ENCODE measurements around the gene JAKMIP2. TPM values are rescaled to one million over a fixed set of nuclear protein-coding genes. Genes with fewer than 3 reads are reported as not detected.

The JAKMIP2 gene
- total RNA-seq, 4 donors from 2014 or later, result 0.20 TPM; not detected in 3

DNA sequence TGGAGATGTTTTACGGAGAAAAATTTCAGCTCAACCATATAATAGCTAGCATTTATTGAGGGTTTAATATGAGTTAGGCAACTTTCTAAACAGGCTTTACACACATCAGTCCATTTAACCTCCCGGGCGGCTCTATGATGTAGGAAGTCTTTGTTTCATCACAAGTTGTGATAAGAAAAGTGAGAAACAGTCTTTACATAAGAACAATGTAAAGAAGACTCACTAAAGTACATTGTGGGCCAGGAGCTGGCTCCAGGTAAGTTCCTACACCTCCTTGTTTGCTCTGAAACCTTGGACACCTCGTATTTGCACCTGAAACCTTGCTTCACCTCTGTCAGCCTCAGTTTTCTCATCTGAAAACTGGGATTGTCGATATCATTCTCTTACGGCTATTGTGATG is 116.1 kb downstream of the JAKMIP2 start:
- ATAC-seq, result no peak
- TF ChIP-seq CTCF (IDR thresholded peaks at IDR 0.05 in 4 of 5, conservative IDR thresholded peaks at IDR 0.05 in 1 of 5) (no peak), POLR2A (IDR thresholded peaks at IDR 0.05) (no peak)
- in situ Hi-C loops (cut with MboI; ENCODE audit: low sequenced_read_pairs in 4 of 4) (no loop called here), intact Hi-C loops (cut with DNase I; ENCODE audit: low total_unique reads) (no loop called here)
- Histone ChIP-seq H3K36me3 (no peaks in the 10 kb centered on the region), H3K4me1 (no peaks in the 10 kb centered on the region), H3K27ac (no peak overlapping the region), H3K9me3 (no peaks in the 10 kb centered on the region), H3K4me3 (no peak overlapping the region), H3K27me3 (no peaks in the 10 kb centered on the region)
- DNase-seq, result no peak

GRCh38 chr5:147661541-147661940 is 121.0 kb downstream of the JAKMIP2 start:
- Histone ChIP-seq H3K4me1 (no peaks in the 10 kb centered on the region), H3K27me3 (no peaks in the 10 kb centered on the region), H3K9me3 (no peaks in the 10 kb centered on the region), H3K27ac (no peak overlapping the region), H3K4me3 (no peak overlapping the region), H3K36me3 (no peaks in the 10 kb centered on the region)
- in situ Hi-C loops (cut with MboI; ENCODE audit: low sequenced_read_pairs in 4 of 4), result no loop called here
- ATAC-seq, result no peak
- no peak for DNase-seq
- no peak for TF ChIP-seq POLR2A (IDR thresholded peaks at IDR 0.05)
- no peak for TF ChIP-seq CTCF (IDR thresholded peaks at IDR 0.05 in 4 of 5, conservative IDR thresholded peaks at IDR 0.05 in 1 of 5)
- intact Hi-C loops (cut with DNase I; ENCODE audit: low total_unique reads), result no loop called here

DNA sequence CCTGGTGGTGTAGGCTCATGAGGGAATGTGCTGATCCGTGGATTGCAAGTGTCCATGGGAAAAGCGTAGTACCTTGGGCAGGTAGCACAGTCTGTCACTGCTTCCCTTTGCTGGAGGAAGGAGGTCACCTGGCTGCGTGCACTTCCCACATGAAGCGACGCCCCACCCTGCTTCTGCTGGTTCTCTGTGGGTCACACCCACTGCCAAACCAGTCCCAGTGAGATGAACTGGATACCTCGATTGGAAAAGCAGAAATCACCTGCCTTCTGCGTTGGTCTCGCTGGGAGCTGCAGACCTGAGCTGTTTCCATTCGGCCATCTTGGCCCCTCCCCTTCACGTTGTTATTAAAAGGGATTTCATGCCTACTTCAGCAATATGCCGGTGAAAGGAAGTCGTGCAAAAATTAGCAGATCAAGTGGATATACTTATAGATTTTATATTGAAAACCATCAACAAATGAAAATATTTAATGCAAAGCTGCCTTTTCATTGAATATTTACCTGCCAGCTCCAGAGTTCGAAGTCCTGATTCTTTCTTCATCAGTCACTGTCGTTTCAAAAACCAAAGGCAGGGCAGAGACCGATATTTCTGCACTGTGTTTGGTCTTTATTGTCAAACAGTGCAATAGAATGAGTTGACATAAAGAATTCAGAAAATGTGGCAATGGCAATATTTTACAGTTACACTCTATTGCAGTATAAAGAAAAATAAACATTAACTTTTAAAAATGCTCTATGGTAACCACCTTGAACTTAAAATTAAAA is 123.2 kb downstream of the JAKMIP2 start:
- H3K36me3 ChIP-seq, result no peaks in the 10 kb centered on the region
- H3K4me3 ChIP-seq, result no peak overlapping the region
- H3K9me3 ChIP-seq, result no peaks in the 10 kb centered on the region
- no peak for TF ChIP-seq CTCF (IDR thresholded peaks at IDR 0.05 in 4 of 5, conservative IDR thresholded peaks at IDR 0.05 in 1 of 5)
- no peak for TF ChIP-seq POLR2A (IDR thresholded peaks at IDR 0.05)
- H3K27ac ChIP-seq, result no peak overlapping the region
- ATAC-seq (no peak), DNase-seq (no peak)
- intact Hi-C loops (cut with DNase I; ENCODE audit: low total_unique reads), result no loop called here
- no peaks in the 10 kb centered on the region for H3K4me1 ChIP-seq
- H3K27me3 ChIP-seq, result no peaks in the 10 kb centered on the region
- in situ Hi-C loops (cut with MboI; ENCODE audit: low sequenced_read_pairs in 4 of 4), result no loop called here

DNA sequence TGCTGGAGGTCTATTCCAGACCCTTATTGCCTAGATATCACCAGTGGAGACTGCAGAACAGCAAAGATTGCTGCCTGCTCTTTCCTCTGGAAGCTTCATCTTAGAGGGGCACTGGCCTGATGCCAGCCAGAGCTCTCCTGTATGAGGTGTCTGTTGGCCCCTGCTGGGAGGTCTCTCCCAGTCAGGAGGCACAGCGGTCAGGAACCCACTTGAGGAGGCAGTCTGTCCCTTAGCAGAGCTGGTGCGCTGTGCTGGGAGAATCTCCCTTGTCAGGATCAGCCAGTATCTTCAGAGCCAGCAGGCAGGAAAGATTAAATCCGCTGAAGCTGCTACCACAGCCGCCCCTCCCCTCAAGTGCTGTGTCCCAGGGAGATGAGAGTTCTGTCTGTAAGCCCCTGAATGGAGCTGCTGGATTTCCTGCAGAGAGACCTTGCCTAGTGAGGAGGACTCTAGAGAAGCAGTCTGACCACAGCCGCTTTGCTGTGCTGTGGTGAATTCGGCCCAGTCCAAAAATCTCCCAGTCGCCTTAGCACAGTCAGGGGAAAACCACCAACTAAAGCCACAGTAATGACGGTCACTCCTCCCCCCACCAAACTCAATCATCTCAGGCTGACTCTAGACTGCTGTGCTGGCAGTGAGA is 124.1 kb downstream of the JAKMIP2 start:
- no peak overlapping the region for H3K27ac ChIP-seq
- no peaks in the 10 kb centered on the region for H3K9me3 ChIP-seq
- in situ Hi-C loops (cut with MboI; ENCODE audit: low sequenced_read_pairs in 4 of 4) (no loop called here), intact Hi-C loops (cut with DNase I; ENCODE audit: low total_unique reads) (no loop called here)
- no peaks in the 10 kb centered on the region for H3K36me3 ChIP-seq
- TF ChIP-seq CTCF (IDR thresholded peaks at IDR 0.05 in 4 of 5, conservative IDR thresholded peaks at IDR 0.05 in 1 of 5), result no peak
- no peak for TF ChIP-seq POLR2A (IDR thresholded peaks at IDR 0.05)
- no peaks in the 10 kb centered on the region for H3K27me3 ChIP-seq
- H3K4me3 ChIP-seq, result no peak overlapping the region
- ATAC-seq, result no peak
- H3K4me1 ChIP-seq, result no peaks in the 10 kb centered on the region
- DNase-seq, result no peak

All from gastrocnemius medialis (tissue), 4 donors.